ENCODE data around the gene SRGAP1. TPM values are rescaled to one million over a fixed set of nuclear protein-coding genes. Genes with fewer than 3 reads are reported as not detected.

SRGAP1 gene
- total and polyA plus RNA-seq, 4 donors = 1.8 to 12.4 (median 6.2) TPM

DNA sequence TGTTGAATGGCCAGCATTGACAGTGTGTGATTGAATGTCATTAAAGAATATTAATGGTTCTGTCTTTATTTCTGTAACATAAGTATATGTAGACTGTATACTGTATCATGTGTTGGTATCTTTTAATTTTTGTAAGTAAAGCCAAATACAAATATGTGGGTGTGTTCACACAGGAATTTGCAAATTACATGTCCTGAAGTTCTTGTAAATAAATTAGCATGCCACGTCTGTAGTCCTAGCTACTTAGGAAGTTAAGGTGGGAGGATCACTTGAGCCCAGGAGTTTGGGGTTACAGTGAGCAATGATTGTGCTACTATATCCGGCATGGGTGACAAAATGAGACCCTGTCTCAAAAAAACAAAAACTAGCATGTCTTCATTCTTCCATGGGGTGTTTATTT, 278.5 kb downstream of the SRGAP1 start:
- DNase-seq (no peak), ATAC-seq (ENCODE audit: insufficient read depth, low FRiP score) (no peak)
- Histone ChIP-seq H3K9ac (ENCODE audit: insufficient read depth in 1 of 2, low read length in 2 of 2) (no peak overlapping the region), H3K27ac (ENCODE audit: low read depth in 1 of 2, low read length in 1 of 2) (no peak overlapping the region), H3K27me3 (ENCODE audit: control insufficient read depth in 3 of 3, insufficient read depth in 3 of 3, low read length in 2 of 3) (no peaks in the 10 kb centered on the region), H3K36me3 (ENCODE audit: control insufficient read depth in 4 of 4, insufficient read depth in 4 of 4, low read length in 4 of 4) (peaks cover 0 to 7% (median 3%) of the 10 kb centered on the region in 4 donors), H3K4me1 (ENCODE audit: control insufficient read depth in 5 of 5, insufficient read depth in 5 of 5, low read length in 5 of 5) (peaks cover 0 to 2% (median 0%) of the 10 kb centered on the region in 5 donors), H3K4me3 (no peak overlapping the region), H3K9me3 (ENCODE audit: control insufficient read depth in 4 of 4, insufficient read depth in 3 of 4, low read length in 3 of 4) (no peaks in the 10 kb centered on the region)
- TF ChIP-seq CTCF (IDR thresholded peaks at IDR 0.05; ENCODE audit: control extremely low read depth, extremely low read depth) = no peak
- WGBS, 2 donors = 75 to 89% methylated on average over 2 of the region's 2 CpGs

DNA sequence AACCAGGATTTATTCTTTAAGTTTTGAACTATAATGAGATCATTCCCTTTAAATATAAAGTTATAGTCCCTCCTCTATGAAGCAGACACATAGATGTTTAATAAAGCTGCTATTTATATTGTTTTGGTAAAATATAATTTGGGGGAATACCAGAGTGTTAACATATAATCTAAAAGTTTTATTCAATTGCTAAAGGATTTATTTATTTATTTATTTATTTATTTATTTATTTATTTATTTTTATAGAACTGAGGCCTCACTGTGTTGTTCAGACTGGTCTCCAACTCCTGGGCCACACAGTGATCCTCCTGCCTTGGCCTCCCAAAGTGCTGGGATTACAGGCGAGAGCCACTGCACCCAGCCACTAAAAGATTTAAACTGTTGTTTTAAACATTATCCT, 278.9 kb downstream of the SRGAP1 start:
- WGBS, 2 donors = 98 to 100% methylated on average over 1 of the region's 1 CpG
- no peak overlapping the region for H3K4me3 ChIP-seq

DNA sequence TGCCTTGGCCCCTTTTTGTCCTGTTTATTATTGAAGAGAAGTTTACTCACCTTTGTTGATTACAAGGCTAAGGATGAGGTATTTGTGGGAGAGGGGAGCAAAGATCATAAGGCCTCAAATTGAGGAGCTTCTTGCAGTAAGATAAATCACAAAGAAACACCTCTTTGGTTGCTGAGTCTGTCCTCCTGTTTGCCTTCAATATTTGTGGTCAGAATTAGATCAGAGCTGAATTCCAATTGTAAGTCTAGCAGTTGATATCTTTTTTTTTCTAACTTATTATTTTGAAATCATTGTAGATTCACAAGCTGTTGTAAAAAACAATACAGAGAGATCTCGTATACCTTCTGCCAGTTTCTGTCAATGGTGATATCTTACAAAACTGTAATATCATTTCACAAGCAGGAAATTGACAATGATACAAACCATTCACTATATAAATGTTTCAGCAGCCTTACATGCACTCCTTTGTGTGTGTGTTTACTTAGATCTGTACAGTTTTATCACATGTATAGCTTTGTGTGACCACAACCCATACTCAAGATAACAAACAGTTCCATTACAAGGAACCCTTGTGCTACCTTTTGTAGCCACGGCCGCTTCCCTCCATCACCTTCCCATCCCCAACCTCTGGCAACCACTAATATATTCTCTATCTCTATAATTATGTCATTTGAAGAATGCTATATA, 280.2 kb downstream of the SRGAP1 start:
- H3K27me3 ChIP-seq (ENCODE audit: control insufficient read depth in 3 of 3, insufficient read depth in 3 of 3, low read length in 2 of 3) = no peaks in the 10 kb centered on the region
- no peak for TF ChIP-seq CTCF (IDR thresholded peaks at IDR 0.05; ENCODE audit: control extremely low read depth, extremely low read depth)
- peaks cover 0 to 2% (median 0%) of the 10 kb centered on the region in 5 donors for H3K4me1 ChIP-seq (ENCODE audit: control insufficient read depth in 5 of 5, insufficient read depth in 5 of 5, low read length in 5 of 5)
- WGBS, 2 donors = 81 to 89% methylated on average over 3 of the region's 3 CpGs
- no peaks in the 10 kb centered on the region for H3K9me3 ChIP-seq (ENCODE audit: control insufficient read depth in 4 of 4, insufficient read depth in 3 of 4, low read length in 3 of 4)
- H3K4me3 ChIP-seq = no peak overlapping the region
- ATAC-seq (ENCODE audit: insufficient read depth, low FRiP score) = no peak
- DNase-seq = no peak
- no peak overlapping the region for H3K9ac ChIP-seq (ENCODE audit: insufficient read depth in 1 of 2, low read length in 2 of 2)
- peaks cover 5 to 12% (median 10%) of the 10 kb centered on the region in 4 donors for H3K36me3 ChIP-seq (ENCODE audit: control insufficient read depth in 4 of 4, insufficient read depth in 4 of 4, low read length in 4 of 4)
- no peak overlapping the region for H3K27ac ChIP-seq (ENCODE audit: low read depth in 1 of 2, low read length in 1 of 2)

More for the DNA sequence above, 278.9 kb downstream of the SRGAP1 start:
- H3K27ac ChIP-seq (ENCODE audit: low read depth in 1 of 2, low read length in 1 of 2) = no peak overlapping the region
- no peaks in the 10 kb centered on the region for H3K27me3 ChIP-seq (ENCODE audit: control insufficient read depth in 3 of 3, insufficient read depth in 3 of 3, low read length in 2 of 3)
- DNase-seq (no peak), ATAC-seq (ENCODE audit: insufficient read depth, low FRiP score) (no peak)
- peaks cover 0 to 2% (median 0%) of the 10 kb centered on the region in 5 donors for H3K4me1 ChIP-seq (ENCODE audit: control insufficient read depth in 5 of 5, insufficient read depth in 5 of 5, low read length in 5 of 5)
- peaks cover 1 to 7% (median 6%) of the 10 kb centered on the region in 4 donors for H3K36me3 ChIP-seq (ENCODE audit: control insufficient read depth in 4 of 4, insufficient read depth in 4 of 4, low read length in 4 of 4)
- H3K9ac ChIP-seq (ENCODE audit: insufficient read depth in 1 of 2, low read length in 2 of 2) = no peak overlapping the region
- no peaks in the 10 kb centered on the region for H3K9me3 ChIP-seq (ENCODE audit: control insufficient read depth in 4 of 4, insufficient read depth in 3 of 4, low read length in 3 of 4)
- TF ChIP-seq CTCF (IDR thresholded peaks at IDR 0.05; ENCODE audit: control extremely low read depth, extremely low read depth) = no peak

Measured in lung (tissue), 12 donors.